ENCODE data around the gene ZBTB8A. TPM values are rescaled to one million over a fixed set of nuclear protein-coding genes. Genes with fewer than 3 reads are reported as not detected.

Gene ZBTB8A
- polyA plus RNA-seq, 1 of the 3 experiments (the other 2 are of a cell fraction): 1.3 TPM

GRCh38 chr1:32600034-32600433 lies 60.8 kb downstream of the ZBTB8A start (continued):
- TF ChIP-seq, protein P1, sequence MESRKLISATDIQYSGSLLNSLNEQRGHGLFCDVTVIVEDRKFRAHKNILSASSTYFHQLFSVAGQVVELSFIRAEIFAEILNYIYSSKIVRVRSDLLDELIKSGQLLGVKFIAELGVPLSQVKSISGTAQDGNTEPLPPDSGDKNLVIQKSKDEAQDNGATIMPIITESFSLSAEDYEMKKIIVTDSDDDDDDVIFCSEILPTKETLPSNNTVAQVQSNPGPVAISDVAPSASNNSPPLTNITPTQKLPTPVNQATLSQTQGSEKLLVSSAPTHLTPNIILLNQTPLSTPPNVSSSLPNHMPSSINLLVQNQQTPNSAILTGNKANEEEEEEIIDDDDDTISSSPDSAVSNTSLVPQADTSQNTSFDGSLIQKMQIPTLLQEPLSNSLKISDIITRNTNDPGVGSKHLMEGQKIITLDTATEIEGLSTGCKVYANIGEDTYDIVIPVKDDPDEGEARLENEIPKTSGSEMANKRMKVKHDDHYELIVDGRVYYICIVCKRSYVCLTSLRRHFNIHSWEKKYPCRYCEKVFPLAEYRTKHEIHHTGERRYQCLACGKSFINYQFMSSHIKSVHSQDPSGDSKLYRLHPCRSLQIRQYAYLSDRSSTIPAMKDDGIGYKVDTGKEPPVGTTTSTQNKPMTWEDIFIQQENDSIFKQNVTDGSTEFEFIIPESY (IDR thresholded peaks at IDR 0.05; ENCODE audit: borderline replicate concordance, low read depth): no peak
- TF ChIP-seq EZH2phosphoT487 (IDR thresholded peaks at IDR 0.05; ENCODE audit: borderline replicate concordance, low read depth) (no peak), GATA2 (CRISPR knock-in tag; IDR thresholded peaks at IDR 0.05) (no peak; the same call in 1 of the 2 replicates)

DNA sequence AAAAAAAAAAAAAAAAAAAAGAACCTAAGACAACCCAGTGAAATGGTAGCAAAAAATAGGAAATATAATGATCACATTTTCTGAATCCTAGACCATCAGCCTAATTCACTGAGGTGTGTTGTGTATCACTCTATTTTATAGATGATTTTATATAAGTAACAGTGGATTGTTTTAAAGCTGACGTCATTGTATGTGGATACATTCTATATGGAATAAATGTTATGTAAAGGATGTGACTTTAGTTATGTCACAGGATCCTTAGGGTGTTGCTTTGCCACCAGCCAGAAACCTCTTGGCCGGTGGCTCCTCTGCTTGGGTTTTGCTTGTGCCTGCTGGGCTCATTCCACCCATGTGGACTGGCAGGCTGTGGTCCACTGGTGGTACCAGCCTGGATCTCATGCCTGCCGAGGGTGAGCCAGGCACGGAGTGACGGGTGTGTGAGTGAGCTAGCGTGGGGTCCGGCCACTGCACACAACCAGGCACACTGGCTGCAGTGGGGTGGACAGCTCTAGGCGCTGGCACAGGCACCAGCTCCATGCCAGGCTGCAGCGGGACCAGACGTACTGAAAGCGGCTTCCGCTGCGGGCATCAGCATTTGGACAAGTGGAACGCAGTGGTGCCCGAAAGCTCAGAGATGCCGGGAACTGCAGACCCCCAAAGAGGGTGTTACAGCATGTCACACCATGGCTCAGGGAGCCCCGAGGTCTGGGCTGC lies 66.6 kb downstream of the ZBTB8A start:
- Histone ChIP-seq H3K4me1 (ENCODE audit: control insufficient read depth in 1 of 2, insufficient read depth in 2 of 2, low read depth in 1 of 2, low read length in 1 of 2) (no peaks in the 10 kb centered on the region), H4K20me1 (ENCODE audit: insufficient read depth) (no peaks in the 10 kb centered on the region), H3K9me2 (no peaks in the 10 kb centered on the region), H3K79me2 (ENCODE audit: insufficient read depth) (no peaks in the 10 kb centered on the region), H3K27ac (ENCODE audit: low read depth in 2 of 2, low read length in 1 of 2) (no peak overlapping the region), H3K4me2 (no peak overlapping the region), H3K9ac (no peak overlapping the region), H3K27me3 (ENCODE audit: insufficient read depth) (no peaks in the 10 kb centered on the region), H3K4me3 (ENCODE audit: low read depth in 2 of 2, low read length in 1 of 2) (no peak overlapping the region), H3F3A (replicated peaks; ENCODE audit: insufficient read depth) (peaks cover 9% of the 10 kb centered on the region), H3K36me3 (replicated peaks in 1 of 2; ENCODE audit: control insufficient read depth in 1 of 2, insufficient read depth in 2 of 2, low read length in 1 of 2) (peaks cover 0 to 8% of the 10 kb centered on the region in 2 experiments), H3K9me3 (no peaks in the 10 kb centered on the region), H2AFZ (ENCODE audit: low read depth) (no peak overlapping the region)
- CTCF ChIA-PET: interaction anchor here (0.6 to 1.4 kb wide), 3 partner anchors 14 to 193 kb away, joined by 3 to 4 read pairs (median 3); no protein-coding TSS in a partner anchor
- TF ChIP-seq TAF1 (IDR thresholded peaks at IDR 0.05; ENCODE audit: borderline replicate concordance, low read depth, low read length): no peak
- no peak for TF ChIP-seq RAD21 (IDR thresholded peaks at IDR 0.05; ENCODE audit: low read length)
- TF ChIP-seq FOXM1 (IDR thresholded peaks at IDR 0.05; ENCODE audit: low read depth): no peak
- no peak for TF ChIP-seq NRF1 (IDR thresholded peaks at IDR 0.05; ENCODE audit: low read depth, low read length)
- TF ChIP-seq EP300 (IDR thresholded peaks at IDR 0.05; ENCODE audit: borderline replicate concordance in 1 of 2, low read depth in 1 of 2, low read length in 1 of 2): no peak
- no peak for TF ChIP-seq RXRA (IDR thresholded peaks at IDR 0.05; ENCODE audit: borderline replicate concordance, low read depth)
- TF ChIP-seq CHD2 (IDR thresholded peaks at IDR 0.05; ENCODE audit: low read length, partially characterized antibody): no peak
- TF ChIP-seq, protein P1 (IDR thresholded peaks at IDR 0.05; ENCODE audit: borderline replicate concordance, low read depth): no peak
- TF ChIP-seq FOXJ3 (CRISPR knock-in tag; IDR thresholded peaks at IDR 0.05): no peak
- no peak for TF ChIP-seq TCF12 (IDR thresholded peaks at IDR 0.05)
- no peak for TF ChIP-seq GATA2 (CRISPR knock-in tag; IDR thresholded peaks at IDR 0.05)
- TF ChIP-seq ELF1 (IDR thresholded peaks at IDR 0.05): no peak
- no peak for TF ChIP-seq SIN3A (IDR thresholded peaks at IDR 0.05; ENCODE audit: borderline replicate concordance, low read depth, low read length)
- TF ChIP-seq POLR2AphosphoS5 (IDR thresholded peaks at IDR 0.05; ENCODE audit: low read depth, low read length): no peak
- TF ChIP-seq REST (IDR thresholded peaks at IDR 0.05; ENCODE audit: low read depth, low read length): no peak
- TF ChIP-seq TEAD4 (IDR thresholded peaks at IDR 0.05; ENCODE audit: borderline replicate concordance, insufficient read depth): no peak
- no peak for TF ChIP-seq NFIC (IDR thresholded peaks at IDR 0.05; ENCODE audit: borderline replicate concordance)
- DNase-seq: no peak
- 94% methylated on average over 12 of the region's 17 CpGs for WGBS (ENCODE audit: low lambda C conversion rate)
- POLR2A ChIA-PET: interaction anchor here (2.2 kb wide), 1 partner anchor 45 kb away, joined by 7 read pairs; the partner anchor contains the start of gene RBBP4

Measured in SK-N-SH (cell line).